ENCODE results near the gene HS6ST3.

DNA sequence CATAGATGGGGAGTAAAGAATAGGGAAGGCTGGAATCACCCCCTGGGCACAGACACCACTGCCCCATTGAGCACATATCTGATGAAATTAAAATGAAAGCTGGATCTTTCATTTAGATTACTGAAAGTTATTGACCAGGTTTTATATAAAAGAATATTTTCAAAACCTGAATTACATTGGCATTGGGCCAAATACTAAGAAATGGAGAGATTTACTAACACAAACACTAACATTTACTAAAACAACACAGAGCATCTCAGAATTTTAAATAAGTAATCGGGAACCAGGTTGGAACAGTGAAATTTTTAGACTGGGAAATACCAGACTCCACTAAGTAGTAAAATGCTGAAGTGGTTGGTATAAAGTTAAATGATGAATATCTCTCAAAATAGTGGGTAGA is 88.9 kb downstream of the HS6ST3 start:
- TF ChIP-seq POLR2AphosphoS5 (IDR thresholded peaks at IDR 0.05): no peak
- TF ChIP-seq, protein P1, sequence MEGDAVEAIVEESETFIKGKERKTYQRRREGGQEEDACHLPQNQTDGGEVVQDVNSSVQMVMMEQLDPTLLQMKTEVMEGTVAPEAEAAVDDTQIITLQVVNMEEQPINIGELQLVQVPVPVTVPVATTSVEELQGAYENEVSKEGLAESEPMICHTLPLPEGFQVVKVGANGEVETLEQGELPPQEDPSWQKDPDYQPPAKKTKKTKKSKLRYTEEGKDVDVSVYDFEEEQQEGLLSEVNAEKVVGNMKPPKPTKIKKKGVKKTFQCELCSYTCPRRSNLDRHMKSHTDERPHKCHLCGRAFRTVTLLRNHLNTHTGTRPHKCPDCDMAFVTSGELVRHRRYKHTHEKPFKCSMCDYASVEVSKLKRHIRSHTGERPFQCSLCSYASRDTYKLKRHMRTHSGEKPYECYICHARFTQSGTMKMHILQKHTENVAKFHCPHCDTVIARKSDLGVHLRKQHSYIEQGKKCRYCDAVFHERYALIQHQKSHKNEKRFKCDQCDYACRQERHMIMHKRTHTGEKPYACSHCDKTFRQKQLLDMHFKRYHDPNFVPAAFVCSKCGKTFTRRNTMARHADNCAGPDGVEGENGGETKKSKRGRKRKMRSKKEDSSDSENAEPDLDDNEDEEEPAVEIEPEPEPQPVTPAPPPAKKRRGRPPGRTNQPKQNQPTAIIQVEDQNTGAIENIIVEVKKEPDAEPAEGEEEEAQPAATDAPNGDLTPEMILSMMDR (IDR thresholded peaks at IDR 0.05): no peak
- TF ChIP-seq POLR2A (IDR thresholded peaks at IDR 0.05): no peak
